Activated T-cell treated with anti-CD3 and anti-CD28 coated beads, Interleukin-2, amount 50 U/mL, for 24 hours (primary cell): ENCODE measurements around the gene AKR1B1.
"Not testable (repeated sequence)": the region's sequence is repeated elsewhere in the genome, so short reads cannot be mapped to it uniquely, and the experiment has no call there.

ENCODE experiments used
- DNase-seq: peaks from one replicate; pipeline ENCODE4 v3.0.0-alpha.2; 2020
- H3K27ac Mint-ChIP-seq: 2 replicates; pipeline ENCODE4 v1.8.0; 2020; ENCODE audit warnings: mild to moderate bottlenecking, mixed read lengths
- H3K27me3 Mint-ChIP-seq: 2 replicates; pipeline ENCODE4 v1.8.0; 2020; ENCODE audit warnings: mixed read lengths
- H3K36me3 Mint-ChIP-seq: 2 replicates; pipeline ENCODE4 v1.8.0; 2020; ENCODE audit warnings: low read depth, mixed read lengths
- H3K4me1 Mint-ChIP-seq: 2 replicates; pipeline ENCODE4 v1.8.0; 2020; ENCODE audit warnings: low read depth, mixed read lengths
- H3K4me3 Mint-ChIP-seq: 2 replicates; pipeline ENCODE4 v1.8.0; 2020; ENCODE audit warnings: mild to moderate bottlenecking, moderate library complexity, mixed read lengths
- H3K9me3 Mint-ChIP-seq: 2 replicates; pipeline ENCODE4 v1.8.0; 2020; ENCODE audit warnings: mixed read lengths

The AKR1B1 gene

GRCh38 chr7:134458806-134459698, at the start of gene AKR1B1:
TSS of gene AKR1B1 (minus strand) at chr7:134459100. CDS start at chr7:134459062, 38 bp downstream.
- H3K27ac Mint-ChIP-seq, result peak within 1 kb of the TSS; percentile 90
- peaks cover 49% of the 10 kb centered on the region for H3K4me1 Mint-ChIP-seq
- peak within 1 kb of the TSS; percentile 87 for H3K4me3 Mint-ChIP-seq
- DNase-seq, result peak; percentile 91
- no peaks in the 10 kb centered on the region for H3K27me3 Mint-ChIP-seq
- peaks cover 2% of the 10 kb centered on the region for H3K9me3 Mint-ChIP-seq
- peaks cover 32% of the 10 kb centered on the region for H3K36me3 Mint-ChIP-seq

- H3K9me3 Mint-ChIP-seq, result no peaks in the 10 kb centered on the region
- no peaks in the 10 kb centered on the region for H3K27me3 Mint-ChIP-seq
- H3K36me3 Mint-ChIP-seq, result no peaks in the 10 kb centered on the region
- no peak for DNase-seq
- no peak overlapping the region for H3K27ac Mint-ChIP-seq
- no peaks in the 10 kb centered on the region for H3K4me1 Mint-ChIP-seq
- H3K4me3 Mint-ChIP-seq, result no peak overlapping the region
Observed at GRCh38 chr7:134505856-134506255, 47.0 kb upstream of the AKR1B1 start.

- Mint-ChIP-seq H3K36me3 (no peaks in the 10 kb centered on the region), H3K27me3 (no peaks in the 10 kb centered on the region), H3K9me3 (no peaks in the 10 kb centered on the region), H3K4me1 (no peaks in the 10 kb centered on the region), H3K27ac (no peak overlapping the region), H3K4me3 (no peak overlapping the region)
- no peak for DNase-seq
Observed at GRCh38 chr7:134504660-134505164, 45.8 kb upstream of the AKR1B1 start.

- Mint-ChIP-seq H3K4me3 (no peak overlapping the region), H3K9me3 (no peaks in the 10 kb centered on the region), H3K27me3 (no peaks in the 10 kb centered on the region), H3K4me1 (no peaks in the 10 kb centered on the region), H3K36me3 (no peaks in the 10 kb centered on the region), H3K27ac (no peak overlapping the region)
- DNase-seq, result no peak
Observed at GRCh38 chr7:134502463-134503371, 43.8 kb upstream of the AKR1B1 start.

- Mint-ChIP-seq H3K9me3 (no peaks in the 10 kb centered on the region), H3K4me1 (no peaks in the 10 kb centered on the region), H3K36me3 (no peaks in the 10 kb centered on the region), H3K27me3 (no peaks in the 10 kb centered on the region), H3K27ac (no peak overlapping the region), H3K4me3 (no peak overlapping the region)
- DNase-seq, result no peak
Observed at GRCh38 chr7:134500982-134501381, 42.1 kb upstream of the AKR1B1 start.

GRCh38 chr7:134500406-134500805, 41.5 kb upstream of the AKR1B1 start:
- Mint-ChIP-seq H3K4me1 (no peaks in the 10 kb centered on the region), H3K4me3 (no peak overlapping the region), H3K27me3 (no peaks in the 10 kb centered on the region), H3K36me3 (no peaks in the 10 kb centered on the region), H3K27ac (no peak overlapping the region), H3K9me3 (no peaks in the 10 kb centered on the region)
- DNase-seq, result no peak

GRCh38 chr7:134495546-134495945, 36.6 kb upstream of the AKR1B1 start:
- Mint-ChIP-seq H3K36me3 (no peaks in the 10 kb centered on the region), H3K27me3 (peaks cover 20% of the 10 kb centered on the region), H3K4me1 (no peaks in the 10 kb centered on the region), H3K4me3 (no peak overlapping the region), H3K27ac (no peak overlapping the region), H3K9me3 (no peaks in the 10 kb centered on the region)
- no peak for DNase-seq

- Mint-ChIP-seq H3K9me3 (no peaks in the 10 kb centered on the region), H3K4me3 (no peak overlapping the region), H3K36me3 (no peaks in the 10 kb centered on the region), H3K4me1 (no peaks in the 10 kb centered on the region), H3K27me3 (peaks cover 33% of the 10 kb centered on the region), H3K27ac (no peak overlapping the region)
- DNase-seq, result no peak
Observed at GRCh38 chr7:134493091-134493490, 34.2 kb upstream of the AKR1B1 start.

- not testable (repeated sequence) for H3K27ac Mint-ChIP-seq, H3K9me3 Mint-ChIP-seq, H3K4me3 Mint-ChIP-seq, H3K4me1 Mint-ChIP-seq, H3K36me3 Mint-ChIP-seq, DNase-seq
- H3K27me3 Mint-ChIP-seq, result peaks cover 55% of the 10 kb centered on the region
Observed at GRCh38 chr7:134487721-134488120, 28.8 kb upstream of the AKR1B1 start.

- H3K27ac Mint-ChIP-seq, result no peak overlapping the region
- H3K9me3 Mint-ChIP-seq, result no peaks in the 10 kb centered on the region
- peaks cover 46% of the 10 kb centered on the region for H3K27me3 Mint-ChIP-seq
- no peak overlapping the region for H3K4me3 Mint-ChIP-seq
- DNase-seq, result no peak
- no peaks in the 10 kb centered on the region for H3K36me3 Mint-ChIP-seq
- no peaks in the 10 kb centered on the region for H3K4me1 Mint-ChIP-seq
Observed at GRCh38 chr7:134485203-134485602, 26.3 kb upstream of the AKR1B1 start.

GRCh38 chr7:134483296-134483695, 24.4 kb upstream of the AKR1B1 start:
- no peaks in the 10 kb centered on the region for H3K9me3 Mint-ChIP-seq

GRCh38 chr7:134482858-134483257, 24.0 kb upstream of the AKR1B1 start:
- H3K27ac Mint-ChIP-seq, result no peak overlapping the region
- H3K27me3 Mint-ChIP-seq, result peaks cover 32% of the 10 kb centered on the region
- H3K4me1 Mint-ChIP-seq, result no peaks in the 10 kb centered on the region
- H3K4me3 Mint-ChIP-seq, result no peak overlapping the region
- DNase-seq, result no peak
- H3K36me3 Mint-ChIP-seq, result no peaks in the 10 kb centered on the region
- no peaks in the 10 kb centered on the region for H3K9me3 Mint-ChIP-seq

More at GRCh38 chr7:134483296-134483695, 24.4 kb upstream of the AKR1B1 start:
- no peak overlapping the region for H3K27ac Mint-ChIP-seq
- H3K27me3 Mint-ChIP-seq, result peaks cover 37% of the 10 kb centered on the region
- no peaks in the 10 kb centered on the region for H3K36me3 Mint-ChIP-seq
- DNase-seq, result no peak
- no peaks in the 10 kb centered on the region for H3K4me1 Mint-ChIP-seq
- H3K4me3 Mint-ChIP-seq, result no peak overlapping the region

GRCh38 chr7:134481167-134481566, 22.3 kb upstream of the AKR1B1 start:
- no peaks in the 10 kb centered on the region for H3K4me1 Mint-ChIP-seq
- H3K4me3 Mint-ChIP-seq, result no peak overlapping the region

GRCh38 chr7:134480730-134481129, 21.8 kb upstream of the AKR1B1 start:
- Mint-ChIP-seq H3K36me3 (no peaks in the 10 kb centered on the region), H3K27ac (no peak overlapping the region), H3K27me3 (peaks cover 15% of the 10 kb centered on the region), H3K4me3 (no peak overlapping the region), H3K9me3 (no peaks in the 10 kb centered on the region), H3K4me1 (no peaks in the 10 kb centered on the region)
- no peak for DNase-seq

More at GRCh38 chr7:134481167-134481566, 22.3 kb upstream of the AKR1B1 start:
- no peak for DNase-seq
- H3K27me3 Mint-ChIP-seq, result peaks cover 19% of the 10 kb centered on the region
- H3K36me3 Mint-ChIP-seq, result no peaks in the 10 kb centered on the region
- H3K9me3 Mint-ChIP-seq, result no peaks in the 10 kb centered on the region
- no peak overlapping the region for H3K27ac Mint-ChIP-seq
